B cell (primary cell): Measurements from ENCODE around the gene HOMER3. TPM values are rescaled to one million over a fixed set of nuclear protein-coding genes. Genes with fewer than 3 reads are reported as not detected.

Experiments used
- ATAC-seq: fragments of 200-7000 bp; cut with Tn5 transposase; one replicate; pipeline ENCODE4 v1.10.0; 2021; ENCODE audit warnings: low read depth, mild to moderate bottlenecking, moderate number of reproducible peaks, moderate library complexity
- CTCF ChIA-PET: fragments of 350-600 bp; sonication (Branson Sonifier 250); formaldehyde crosslinking; loops from one replicate; lab custom pipeline; 2021; ENCODE audit warnings: antibody characterized with exemption, inconsistent platforms; lab: Charles Lee
- POLR2A ChIA-PET: fragments of 350-600 bp; sonication (Branson Sonifier 250); formaldehyde crosslinking; loops from one replicate; lab custom pipeline; 2021; ENCODE audit warnings: antibody characterized with exemption; lab: Charles Lee
- DNase-seq: peaks from one replicate; pipeline ENCODE4 v3.0.0; 2013
- H2AFZ ChIP-seq: 2 replicates; pipeline ENCODE4 v1.6.1; 2012; ENCODE audit warnings: mild to moderate bottlenecking, low read depth, low read length; ENCODE audit not compliant: insufficient read depth, poor library complexity, severe bottlenecking
- H3K27ac ChIP-seq, 2 donors: 1 replicate in 1 of 2; 2 replicates in 1 of 2; pipeline ENCODE4 v1.5.1; 2012 to 2013; ENCODE audit warnings: low read length in 2 of 2, mild to moderate bottlenecking in 2 of 2, moderate library complexity in 1 of 2
- H3K27me3 ChIP-seq, 4 experiments: fragments of 200-600 bp in 1 of 4; sonication (generic) in 1 of 4; replicated peaks in 1 of 4; 1 replicate in 2 of 4; 2 replicates in 2 of 4; pipeline versions ENCODE4 v1.6.1 to v1.7.0; 2013 to 2016; ENCODE audit warnings: low read length in 3 of 4, mild to moderate bottlenecking in 2 of 4, mixed read lengths in 1 of 4, moderate library complexity in 1 of 4; ENCODE audit not compliant: insufficient read depth in 4 of 4, control insufficient read depth in 3 of 4; ENCODE audit errors: control extremely low read depth in 1 of 4
- H3K36me3 ChIP-seq, 2 experiments: replicated peaks in 1 of 2; 1 replicate in 1 of 2; 2 replicates in 1 of 2; pipeline versions ENCODE4 v1.6.1 to v1.7.1; 2013; ENCODE audit warnings: low read length in 1 of 2; ENCODE audit not compliant: insufficient read depth in 2 of 2, control insufficient read depth in 1 of 2; ENCODE audit errors: control extremely low read depth in 1 of 2, extremely low read depth in 1 of 2
- H3K4me1 ChIP-seq, 2 donors: fragments of 200-600 bp in 1 of 2; sonication (generic) in 1 of 2; 1 replicate in 1 of 2; 2 replicates in 1 of 2; pipeline versions ENCODE4 v1.5.1 to v1.6.1; 2013 to 2017; ENCODE audit warnings: low read length in 2 of 2; ENCODE audit not compliant: control insufficient read depth in 2 of 2, insufficient read depth in 2 of 2
- H3K4me2 ChIP-seq: replicated peaks from 2 replicates; pipeline ENCODE3; 2012; ENCODE audit warnings: mild to moderate bottlenecking, low read depth, low read length; ENCODE audit not compliant: poor library complexity, severe bottlenecking
- H3K4me3 ChIP-seq, 5 experiments: fragments of 200-600 bp in 1 of 5; sonication (generic) in 1 of 5; 1 replicate in 3 of 5; 2 replicates in 2 of 5; pipeline versions ENCODE4 v1.5.1 to v1.7.0; 2011 to 2016; ENCODE audit warnings: low read length in 4 of 5, mild to moderate bottlenecking in 4 of 5, low read depth in 2 of 5, control low read depth in 1 of 5, moderate library complexity in 1 of 5; ENCODE audit not compliant: insufficient read depth in 1 of 5; ENCODE audit errors: control extremely low read depth in 1 of 5, extremely low read depth in 1 of 5
- H3K79me2 ChIP-seq: fragments of 200-600 bp; sonication (generic); one replicate; pipeline ENCODE4 v1.6.0; 2016; ENCODE audit warnings: low read length; ENCODE audit not compliant: control insufficient read depth, insufficient read depth
- H3K9ac ChIP-seq: fragments of 200-600 bp; sonication (generic); 2 replicates; pipeline ENCODE4 v1.6.1; 2017; ENCODE audit warnings: mild to moderate bottlenecking, low read length, moderate library complexity
- H3K9me3 ChIP-seq, 3 donors: one replicate each; pipeline versions ENCODE4 v1.6.1 to v1.7.1; 2013; ENCODE audit warnings: low read length in 2 of 3; ENCODE audit not compliant: control insufficient read depth in 2 of 3, insufficient read depth in 1 of 3; ENCODE audit errors: control extremely low read depth in 1 of 3
- H4K20me1 ChIP-seq: 2 replicates; pipeline ENCODE4 v1.6.0; 2012; ENCODE audit warnings: mild to moderate bottlenecking, low read length; ENCODE audit not compliant: insufficient read depth, control insufficient read depth, poor library complexity, severe bottlenecking
- H3K27ac Mint-ChIP-seq: one replicate; pipeline ENCODE4 v1.8.0; 2021; ENCODE audit warnings: mixed read lengths
- H3K27me3 Mint-ChIP-seq: one replicate; pipeline ENCODE4 v1.8.0; 2021; ENCODE audit warnings: mixed read lengths
- H3K4me1 Mint-ChIP-seq: one replicate; pipeline ENCODE4 v1.8.0; 2021; ENCODE audit warnings: mixed read lengths
- H3K4me3 Mint-ChIP-seq: one replicate; pipeline ENCODE4 v1.8.0; 2021; ENCODE audit warnings: mixed read lengths
- H3K9me3 Mint-ChIP-seq: one replicate; pipeline ENCODE4 v1.8.0; 2022; ENCODE audit warnings: mixed read lengths; ENCODE audit not compliant: insufficient read depth
- CTCF ChIP-seq: fragments of 200-600 bp; IDR thresholded peaks from one replicate; pipeline ENCODE4 v1.8.0; 2022; ENCODE audit warnings: antibody characterized with exemption, mild to moderate bottlenecking
- EZH2 ChIP-seq: IDR thresholded peaks from 2 replicates; pipeline ENCODE4 v1.6.1; 2012; ENCODE audit warnings: borderline replicate concordance, low read depth, mild to moderate bottlenecking, moderate library complexity, low read length; ENCODE audit not compliant: insufficient read depth, poor library complexity, severe bottlenecking
- WGBS: methylation state at CpG from one replicate; pipeline ENCODE4 v1.1.5; 2013; ENCODE audit warnings: missing lambda C conversion rate; ENCODE audit not compliant: insufficient coverage; 5-methylcytosine and 5-hydroxymethylcytosine counted together
- intact Hi-C: fragments of 100-400 bp; cut with micrococcal nuclease; formaldehyde crosslinking; loops from one replicate; pipeline ENCODE4 v1.10.0; 2022
- polyA plus RNA-seq: library from polyadenylated mRNA; depleted of rRNA; stranded (reverse); fragments of >200 nt; gene quantifications from 2 replicates; pipeline ENCODE4 v1.2.3, GENCODE V29; 2012
- total RNA-seq, 2 donors: library from RNA; stranded (reverse); fragments of 120-200 nt in 1 of 2; gene quantifications; 1 replicate in 1 of 2; 2 replicates in 1 of 2; pipeline versions ENCODE4 v1.2.3 to v1.2.4, GENCODE V29; 2013 to 2022

Gene HOMER3
- total and polyA plus RNA-seq, 2 donors (not counting 1 experiment from before 2014, with no cell fraction given) = 5.9 to 26.4 TPM

- no peaks in the 10 kb centered on the region for H3K9me3 Mint-ChIP-seq
Observed at GRCh38 chr19:18886972-18887371, 54.0 kb downstream of the HOMER3 start.

More at GRCh38 chr19:18886972-18887371, 54.0 kb downstream of the HOMER3 start:
- ChIA-PET CTCF (no interaction called here), POLR2A (no interaction called here)
- ATAC-seq (no peak), DNase-seq (no peak)
- H3K27ac Mint-ChIP-seq = no peak overlapping the region
- H3K4me1 Mint-ChIP-seq = no peaks in the 10 kb centered on the region
- WGBS = 100% methylated on average over 2 of the region's 4 CpGs
- no peak overlapping the region for H3K4me2 ChIP-seq
- peaks cover 14% of the 10 kb centered on the region for H3K27me3 Mint-ChIP-seq
- H3K9ac ChIP-seq = no peak overlapping the region
- no peaks in the 10 kb centered on the region for H4K20me1 ChIP-seq
- no peak overlapping the region for H3K27ac ChIP-seq
- peaks cover 0 to 4% (median 0%) of the 10 kb centered on the region in 3 donors for H3K9me3 ChIP-seq
- H3K4me3 Mint-ChIP-seq = no peak overlapping the region
- no peak overlapping the region for H3K4me3 ChIP-seq
- no peaks in the 10 kb centered on the region for H3K36me3 ChIP-seq
- no peak for TF ChIP-seq CTCF
- TF ChIP-seq EZH2 = no peak
- H3K79me2 ChIP-seq = no peaks in the 10 kb centered on the region
- H2AFZ ChIP-seq = no peak overlapping the region
- H3K4me1 ChIP-seq = no peaks in the 10 kb centered on the region
- intact Hi-C loops = no loop called here
- H3K27me3 ChIP-seq = peaks cover 0 to 4% (median 0%) of the 10 kb centered on the region in 4 experiments
